HFFc6 (cell line): ENCODE data around the gene BSG. TPM values are rescaled to one million over a fixed set of nuclear protein-coding genes. Genes with fewer than 3 reads are reported as not detected.

ENCODE experiments used
- DNase-seq: peaks from one replicate; pipeline ENCODE4 v3.0.0-alpha.2; 2018
- H3K27ac Mint-ChIP-seq: 2 replicates; pipeline ENCODE4 v1.8.0; 2020; ENCODE audit warnings: mild to moderate bottlenecking, mixed read lengths
- H3K27me3 Mint-ChIP-seq: 2 replicates; pipeline ENCODE4 v1.8.0; 2021; ENCODE audit warnings: mild to moderate bottlenecking, moderate library complexity, mixed read lengths; ENCODE audit not compliant: insufficient read depth
- H3K36me3 Mint-ChIP-seq: 2 replicates; pipeline ENCODE4 v1.8.0; 2021; ENCODE audit warnings: low read depth, mixed read lengths
- H3K4me1 Mint-ChIP-seq: 2 replicates; pipeline ENCODE4 v1.8.0; 2020; ENCODE audit warnings: low read depth, mixed read lengths
- H3K4me3 Mint-ChIP-seq: 2 replicates; pipeline ENCODE4 v1.8.0; 2020; ENCODE audit warnings: mild to moderate bottlenecking, moderate library complexity, mixed read lengths
- H3K9me3 Mint-ChIP-seq: 2 replicates; pipeline ENCODE4 v1.8.0; 2020; ENCODE audit warnings: mild to moderate bottlenecking, mixed read lengths
- total RNA-seq, 6 experiments: library from RNA; stranded (reverse); fragmentation: NEBNext Ultra II Directional; extraction: Animal tissue kit (Norgen Biotek cat#: 25700); gene quantifications; 2 replicates in 1 of 6; 3 replicates in 5 of 6; pipeline ENCODE4 v1.2.3, GENCODE V29; 2021
- TF ChIP-seq, protein P1 (sequence below): fragments of 200-600 bp; sonication (generic); IDR thresholded peaks from 2 replicates; pipeline ENCODE4 v1.5.0; 2021; ENCODE audit warnings: antibody characterized with exemption, mild to moderate bottlenecking

BSG gene
- total RNA-seq, 6 experiments from 2014 or later = 422 to 534 (median 465) TPM

DNA sequence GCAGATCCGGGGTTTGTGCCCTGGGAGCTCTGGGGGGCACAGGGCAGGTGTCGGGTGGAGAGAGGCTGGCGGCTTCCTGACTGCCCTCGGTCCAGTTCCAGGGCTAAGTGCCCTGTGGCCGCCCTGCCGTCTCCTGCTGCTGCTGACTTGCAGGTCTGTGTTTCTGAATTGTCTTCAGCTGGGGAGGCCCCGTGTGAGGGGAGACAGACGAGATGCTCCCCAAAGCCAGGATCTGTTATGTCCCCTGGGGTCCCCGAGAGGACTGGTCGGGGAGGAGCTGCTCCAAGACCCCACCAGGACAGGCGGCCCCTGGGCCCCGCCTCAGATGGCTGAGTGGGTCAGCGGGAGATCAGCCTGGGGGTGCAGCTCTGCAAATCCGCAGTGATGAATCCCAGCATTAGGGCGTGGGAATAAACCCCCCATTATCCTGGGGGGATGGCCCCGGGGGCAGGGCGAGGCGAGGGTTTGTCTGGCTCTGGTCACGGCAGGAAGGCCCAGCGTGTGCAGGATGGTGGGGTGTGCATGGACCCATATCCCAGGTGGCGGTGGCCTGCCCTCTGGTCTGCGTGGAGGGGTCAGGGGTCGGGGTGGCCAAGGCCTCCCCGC, 22.0 kb downstream of the BSG start:
- Mint-ChIP-seq H3K36me3 (no peaks in the 10 kb centered on the region), H3K4me3 (no peak overlapping the region), H3K27ac (no peak overlapping the region), H3K9me3 (no peaks in the 10 kb centered on the region), H3K4me1 (no peaks in the 10 kb centered on the region), H3K27me3 (peaks cover 11% of the 10 kb centered on the region)
- TF ChIP-seq, protein P1, sequence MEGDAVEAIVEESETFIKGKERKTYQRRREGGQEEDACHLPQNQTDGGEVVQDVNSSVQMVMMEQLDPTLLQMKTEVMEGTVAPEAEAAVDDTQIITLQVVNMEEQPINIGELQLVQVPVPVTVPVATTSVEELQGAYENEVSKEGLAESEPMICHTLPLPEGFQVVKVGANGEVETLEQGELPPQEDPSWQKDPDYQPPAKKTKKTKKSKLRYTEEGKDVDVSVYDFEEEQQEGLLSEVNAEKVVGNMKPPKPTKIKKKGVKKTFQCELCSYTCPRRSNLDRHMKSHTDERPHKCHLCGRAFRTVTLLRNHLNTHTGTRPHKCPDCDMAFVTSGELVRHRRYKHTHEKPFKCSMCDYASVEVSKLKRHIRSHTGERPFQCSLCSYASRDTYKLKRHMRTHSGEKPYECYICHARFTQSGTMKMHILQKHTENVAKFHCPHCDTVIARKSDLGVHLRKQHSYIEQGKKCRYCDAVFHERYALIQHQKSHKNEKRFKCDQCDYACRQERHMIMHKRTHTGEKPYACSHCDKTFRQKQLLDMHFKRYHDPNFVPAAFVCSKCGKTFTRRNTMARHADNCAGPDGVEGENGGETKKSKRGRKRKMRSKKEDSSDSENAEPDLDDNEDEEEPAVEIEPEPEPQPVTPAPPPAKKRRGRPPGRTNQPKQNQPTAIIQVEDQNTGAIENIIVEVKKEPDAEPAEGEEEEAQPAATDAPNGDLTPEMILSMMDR = no peak
- DNase-seq = no peak

DNA sequence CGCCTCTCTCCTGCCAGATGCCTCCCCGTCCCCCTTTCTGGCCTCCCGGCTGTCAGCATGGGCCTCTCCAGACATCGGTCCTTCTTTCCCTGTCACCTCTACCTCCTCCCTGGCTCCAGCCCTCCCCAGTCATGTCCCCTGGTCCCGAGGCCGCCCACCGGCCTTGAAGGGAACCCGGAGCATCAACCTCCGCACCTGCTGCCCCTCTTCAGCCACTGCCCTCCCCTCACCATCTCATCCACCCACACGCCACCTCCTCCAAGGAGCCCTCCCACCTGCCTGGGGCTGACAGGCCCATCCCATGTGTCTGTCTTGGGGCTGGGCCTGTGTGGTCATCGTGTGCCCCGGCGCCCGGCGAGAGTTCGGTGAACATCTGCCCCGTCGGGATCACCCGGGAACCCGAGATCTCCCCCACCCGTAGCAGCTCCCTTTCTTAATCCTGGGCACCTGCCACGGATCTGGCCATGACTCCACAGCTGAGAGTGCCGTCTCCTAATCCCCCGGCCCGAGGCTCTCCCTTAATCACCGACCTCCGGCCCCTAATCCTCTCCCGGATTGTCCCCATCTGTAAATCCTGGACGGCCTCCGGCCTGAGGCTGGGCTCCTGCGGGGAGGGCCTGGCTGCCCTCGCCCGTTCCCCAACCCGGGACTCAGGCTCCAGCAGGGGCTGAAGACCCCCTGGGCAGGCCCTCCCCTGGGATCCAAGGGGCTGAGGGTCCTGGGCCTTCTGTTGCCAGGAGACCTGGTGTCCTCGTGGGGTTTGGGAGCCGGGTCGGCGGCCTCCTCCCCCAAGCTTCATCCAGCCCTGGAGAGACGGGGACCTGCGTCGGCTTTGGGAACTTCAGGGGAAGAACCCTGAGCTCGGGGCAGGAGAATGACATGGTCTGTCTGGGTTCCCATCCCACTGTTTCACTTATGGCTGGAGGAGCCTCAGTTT, 23.2 kb downstream of the BSG start:
- H3K27me3 Mint-ChIP-seq = peaks cover 15% of the 10 kb centered on the region
- no peak for DNase-seq
- no peaks in the 10 kb centered on the region for H3K9me3 Mint-ChIP-seq
- no peak overlapping the region for H3K27ac Mint-ChIP-seq
- H3K4me1 Mint-ChIP-seq = no peaks in the 10 kb centered on the region
- TF ChIP-seq, protein P1 = no peak
- H3K4me3 Mint-ChIP-seq = no peak overlapping the region
- no peaks in the 10 kb centered on the region for H3K36me3 Mint-ChIP-seq

DNA sequence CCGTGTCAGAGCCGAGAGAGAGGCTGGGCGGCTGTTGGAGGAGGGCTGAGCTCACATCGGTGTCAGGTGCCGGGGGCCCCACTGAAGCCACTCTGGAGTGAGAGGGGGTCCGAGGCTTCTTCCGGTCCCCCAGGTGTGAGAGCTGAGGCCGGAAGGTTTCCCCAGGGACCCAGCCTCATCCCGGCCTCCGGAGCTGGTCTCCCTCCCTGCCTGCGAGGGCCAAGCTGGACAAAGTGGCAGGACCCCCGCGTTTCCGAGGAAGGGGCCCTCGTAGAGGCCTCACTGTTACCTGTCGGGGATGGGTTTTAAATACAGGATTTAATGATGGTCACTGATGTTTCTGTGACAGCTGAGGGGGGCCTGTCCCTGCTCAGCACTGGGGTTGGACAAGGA, 23.9 kb downstream of the BSG start:
- peaks cover 17% of the 10 kb centered on the region for H3K27me3 Mint-ChIP-seq
- TF ChIP-seq, protein P1 = no peak
- no peaks in the 10 kb centered on the region for H3K9me3 Mint-ChIP-seq
- H3K36me3 Mint-ChIP-seq = no peaks in the 10 kb centered on the region; the same call in 1 of the 2 replicates
- no peak overlapping the region for H3K4me3 Mint-ChIP-seq
- no peaks in the 10 kb centered on the region for H3K4me1 Mint-ChIP-seq
- no peak overlapping the region for H3K27ac Mint-ChIP-seq
- DNase-seq = no peak

DNA sequence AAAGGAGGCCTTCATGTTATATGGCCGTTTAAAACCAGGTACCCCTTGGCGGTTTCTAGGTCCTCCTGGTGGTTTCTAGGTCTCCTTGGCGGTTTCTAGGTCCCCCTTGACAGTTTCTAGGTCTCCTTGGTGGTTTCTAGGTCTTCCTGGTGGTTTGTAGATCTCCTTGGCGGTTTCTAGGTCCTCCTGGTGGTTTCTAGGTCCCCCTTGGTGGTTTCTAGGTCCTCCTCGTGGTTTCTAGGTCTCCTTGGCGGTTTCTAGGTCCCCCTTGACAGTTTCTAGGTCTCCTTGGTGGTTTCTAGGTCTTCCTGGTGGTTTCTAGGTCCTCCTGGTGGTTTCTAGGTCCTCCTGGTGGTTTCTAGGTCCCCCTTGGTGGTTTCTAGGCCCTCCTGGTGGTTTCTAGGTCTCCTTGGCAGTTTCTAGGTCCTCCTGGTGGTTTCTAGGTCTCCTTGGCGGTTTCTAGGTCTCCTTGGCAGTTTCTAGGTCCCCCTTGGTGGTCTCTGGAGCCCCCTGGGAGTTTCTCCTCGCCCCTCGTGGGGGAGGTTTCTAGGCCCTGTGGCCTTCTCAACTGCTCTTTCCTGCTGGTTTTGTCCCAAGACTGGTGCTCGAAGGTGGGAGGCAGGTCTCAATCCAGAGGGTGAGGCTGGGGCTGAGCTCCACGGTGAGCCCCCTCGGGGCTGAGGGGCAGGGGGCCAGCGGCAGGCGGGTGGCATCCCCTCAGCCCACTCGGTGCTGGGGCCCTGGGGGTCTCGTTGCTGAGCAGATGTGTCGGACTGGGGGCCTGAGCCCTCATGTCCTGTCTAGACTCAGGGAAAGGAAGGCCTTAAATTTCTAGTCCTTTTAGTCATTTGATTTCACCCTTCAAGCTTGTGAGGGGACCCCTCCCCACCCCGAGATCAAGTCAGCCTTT, 25.3 kb downstream of the BSG start:
- TF ChIP-seq, protein P1 = no peak
- 0 out of 2 replicates have a peak, but pooled peaks cover 4% of the 10 kb centered on the region for H3K9me3 Mint-ChIP-seq

DNA sequence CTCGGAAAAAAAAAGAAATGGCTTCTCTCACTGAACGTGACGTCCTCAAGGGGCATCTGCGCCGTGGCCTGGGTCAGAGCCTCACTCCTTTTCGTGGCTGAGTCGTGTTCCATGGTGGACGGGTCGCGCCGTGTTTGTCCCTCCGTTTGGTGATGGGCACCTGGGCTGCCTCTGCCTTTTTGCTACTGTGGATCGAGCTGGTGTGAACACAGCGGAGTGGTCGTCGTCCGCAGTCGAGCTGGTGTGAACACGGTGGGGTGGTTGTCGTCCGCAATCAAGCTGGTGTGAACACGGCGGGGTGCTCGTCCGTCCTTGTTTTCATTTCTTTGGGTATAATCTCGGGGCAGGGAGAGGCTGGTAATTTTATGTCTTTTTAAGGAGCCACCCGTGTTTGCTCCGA, 28.9 kb downstream of the BSG start:
- Mint-ChIP-seq H3K27me3 (peaks cover 12% of the 10 kb centered on the region), H3K4me1 (no peaks in the 10 kb centered on the region), H3K4me3 (no peak overlapping the region), H3K36me3 (peaks cover 4% of the 10 kb centered on the region; the same call in 1 of the 2 replicates), H3K27ac (no peak overlapping the region), H3K9me3 (0 out of 2 replicates have a peak, but pooled peaks cover 4% of the 10 kb centered on the region)
- DNase-seq = no peak
- TF ChIP-seq, protein P1 = no peak

More for the DNA sequence above, 25.3 kb downstream of the BSG start:
- peaks cover 15% of the 10 kb centered on the region for H3K27me3 Mint-ChIP-seq
- no peak for DNase-seq
- H3K4me3 Mint-ChIP-seq = no peak overlapping the region
- no peak overlapping the region for H3K27ac Mint-ChIP-seq
- peaks cover 4% of the 10 kb centered on the region; the same call in 1 of the 2 replicates for H3K36me3 Mint-ChIP-seq
- H3K4me1 Mint-ChIP-seq = no peaks in the 10 kb centered on the region
